PC-3 (cell line): ENCODE measurements around the gene EXOC2. TPM values are rescaled to one million over a fixed set of nuclear protein-coding genes. Genes with fewer than 3 reads are reported as not detected.

Experiments
- ATAC-seq: fragments of 200-7000 bp; cut with Tn5 transposase; 2 replicates; pipeline ENCODE4 v1.9.1; 2020; ENCODE audit warnings: mild to moderate bottlenecking, moderate library complexity
- BruUV-seq: library from RNA; stranded (reverse); fragments of 400-500 nt; replicated peaks from 2 replicates; lab custom pipeline; 2021; lab: Mats Ljungman, UMichigan
- CTCF ChIA-PET: fragments of 300-600 bp; sonication (Branson Sonifier 250); formaldehyde crosslinking; loops from one replicate; lab custom pipeline; 2022; ENCODE audit warnings: antibody characterized with exemption; lab: Charles Lee
- POLR2A ChIA-PET: fragments of 300-600 bp; sonication (Branson Sonifier 250); formaldehyde crosslinking; loops from one replicate; lab custom pipeline; 2022; ENCODE audit warnings: antibody characterized with exemption; ENCODE audit not compliant: unreplicated experiment; lab: Charles Lee
- DNase-seq: peaks from one replicate; pipeline ENCODE4 v3.0.0-alpha.2; 2015
- H2AFZ ChIP-seq: fragments of 300-600 bp; sonication (generic); 2 replicates; pipeline ENCODE4 v1.6.0; 2016; ENCODE audit warnings: antibody characterized with exemption, low read length
- H3F3A ChIP-seq: fragments of 300-600 bp; sonication (generic); one replicate; pipeline ENCODE4 v1.6.0; 2017; ENCODE audit warnings: antibody characterized with exemption, low read length, control low read depth, mild to moderate bottlenecking; ENCODE audit not compliant: unreplicated experiment
- H3K27ac ChIP-seq: fragments of 300-600 bp; sonication (generic); 2 replicates; pipeline ENCODE4 v1.5.1; 2016; ENCODE audit warnings: mild to moderate bottlenecking, low read length
- H3K27me3 ChIP-seq: fragments of 300-600 bp; sonication (generic); 2 replicates; pipeline ENCODE4 v1.6.1; 2016; ENCODE audit warnings: low read length, mixed read lengths
- H3K36me3 ChIP-seq: fragments of 300-600 bp; sonication (generic); 2 replicates; pipeline ENCODE4 v1.6.1; 2016; ENCODE audit warnings: low read depth, mixed run types, low read length, mixed read lengths
- H3K4me1 ChIP-seq: fragments of 300-600 bp; sonication (generic); 2 replicates; pipeline ENCODE4 v1.5.1; 2016; ENCODE audit warnings: low read length; ENCODE audit not compliant: insufficient read depth
- H3K4me2 ChIP-seq: fragments of 300-600 bp; sonication (generic); 2 replicates; pipeline ENCODE4 v1.6.0; 2016; ENCODE audit warnings: low read length
- H3K4me3 ChIP-seq: fragments of 300-600 bp; sonication (generic); 2 replicates; pipeline ENCODE4 v1.5.1; 2016; ENCODE audit warnings: mild to moderate bottlenecking, low read length, mixed read lengths
- H3K79me2 ChIP-seq: fragments of 300-600 bp; sonication (generic); 2 replicates; pipeline ENCODE4 v1.6.1; 2017; ENCODE audit warnings: low read length, mixed read lengths
- H3K9ac ChIP-seq: fragments of 300-600 bp; sonication (generic); 2 replicates; pipeline ENCODE4 v1.6.0; 2016; ENCODE audit warnings: mild to moderate bottlenecking, low read length
- H3K9me2 ChIP-seq: fragments of 300-600 bp; sonication (generic); replicated peaks from 2 replicates; pipeline ENCODE4 v1.6.1; 2016; ENCODE audit warnings: mixed run types, low read length, mixed read lengths
- H3K9me3 ChIP-seq: fragments of 300-600 bp; sonication (generic); 2 replicates; pipeline ENCODE4 v1.6.1; 2016; ENCODE audit warnings: low read length, mixed read lengths
- H4K20me1 ChIP-seq: fragments of 300-600 bp; sonication (generic); 2 replicates; pipeline ENCODE4 v1.6.1; 2016; ENCODE audit warnings: low read length, mixed read lengths
- EZH2 ChIP-seq: fragments of 300-600 bp; sonication (generic); IDR thresholded peaks from one replicate; pipeline ENCODE4 v1.6.1; 2017; ENCODE audit warnings: antibody characterized with exemption, mild to moderate bottlenecking, low read length; ENCODE audit not compliant: unreplicated experiment
- EZH2phosphoT487 ChIP-seq: fragments of 300-600 bp; sonication (generic); IDR thresholded peaks from 2 replicates; pipeline ENCODE4 v1.6.1; 2018; ENCODE audit warnings: mild to moderate bottlenecking, antibody characterized with exemption, low read length, borderline replicate concordance
- intact Hi-C: fragments of 100-400 bp; cut with micrococcal nuclease; formaldehyde crosslinking; loops from 2 replicates; pipeline ENCODE4 v1.9.0; 2023
- total RNA-seq: library from RNA; depleted of rRNA; stranded (reverse); fragments of >200 nt; gene quantifications from 2 replicates; pipeline ENCODE4 v1.2.3, GENCODE V29; 2014
- TF ChIP-seq, protein P1 (sequence below): fragments of 300-600 bp; sonication (generic); conservative IDR thresholded peaks from 2 replicates; pipeline ENCODE4 v1.5.1; 2017; ENCODE audit warnings: antibody characterized with exemption, low read depth, mild to moderate bottlenecking, low read length

The EXOC2 gene
- total RNA-seq, 1 experiment from 2014 or later = 27.7 TPM

GRCh38 chr6:674406-674805 lies 18.5 kb downstream of the EXOC2 start:
- H3K36me3 ChIP-seq = no peaks in the 10 kb centered on the region
- H3K9ac ChIP-seq = no peak overlapping the region
- no peaks in the 10 kb centered on the region for H3F3A ChIP-seq
- TF ChIP-seq, protein P1, sequence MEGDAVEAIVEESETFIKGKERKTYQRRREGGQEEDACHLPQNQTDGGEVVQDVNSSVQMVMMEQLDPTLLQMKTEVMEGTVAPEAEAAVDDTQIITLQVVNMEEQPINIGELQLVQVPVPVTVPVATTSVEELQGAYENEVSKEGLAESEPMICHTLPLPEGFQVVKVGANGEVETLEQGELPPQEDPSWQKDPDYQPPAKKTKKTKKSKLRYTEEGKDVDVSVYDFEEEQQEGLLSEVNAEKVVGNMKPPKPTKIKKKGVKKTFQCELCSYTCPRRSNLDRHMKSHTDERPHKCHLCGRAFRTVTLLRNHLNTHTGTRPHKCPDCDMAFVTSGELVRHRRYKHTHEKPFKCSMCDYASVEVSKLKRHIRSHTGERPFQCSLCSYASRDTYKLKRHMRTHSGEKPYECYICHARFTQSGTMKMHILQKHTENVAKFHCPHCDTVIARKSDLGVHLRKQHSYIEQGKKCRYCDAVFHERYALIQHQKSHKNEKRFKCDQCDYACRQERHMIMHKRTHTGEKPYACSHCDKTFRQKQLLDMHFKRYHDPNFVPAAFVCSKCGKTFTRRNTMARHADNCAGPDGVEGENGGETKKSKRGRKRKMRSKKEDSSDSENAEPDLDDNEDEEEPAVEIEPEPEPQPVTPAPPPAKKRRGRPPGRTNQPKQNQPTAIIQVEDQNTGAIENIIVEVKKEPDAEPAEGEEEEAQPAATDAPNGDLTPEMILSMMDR = no peak
- TF ChIP-seq EZH2 = no peak
- TF ChIP-seq EZH2phosphoT487 = no peak
- no TSS peak for BruUV-seq
- DNase-seq = no peak
- H3K27ac ChIP-seq = no peak overlapping the region
- CTCF ChIA-PET = no interaction called here
- POLR2A ChIA-PET = no interaction called here
- no peaks in the 10 kb centered on the region for H3K4me1 ChIP-seq
- ATAC-seq = no peak
- no peaks in the 10 kb centered on the region for H3K9me2 ChIP-seq
- no peak overlapping the region for H3K4me2 ChIP-seq
- H3K79me2 ChIP-seq = peaks cover 63% of the 10 kb centered on the region
- H4K20me1 ChIP-seq = no peaks in the 10 kb centered on the region
- no peak overlapping the region for H3K4me3 ChIP-seq
- intact Hi-C loops = no loop called here
- H2AFZ ChIP-seq = no peak overlapping the region
- H3K27me3 ChIP-seq = no peaks in the 10 kb centered on the region
- H3K9me3 ChIP-seq = no peaks in the 10 kb centered on the region

GRCh38 chr6:667253-667927 lies 25.5 kb downstream of the EXOC2 start:
- no TSS peak for BruUV-seq
- Histone ChIP-seq H2AFZ (no peak overlapping the region), H3K9me3 (no peaks in the 10 kb centered on the region), H3K27ac (no peak overlapping the region), H4K20me1 (no peaks in the 10 kb centered on the region), H3K27me3 (no peaks in the 10 kb centered on the region), H3F3A (no peaks in the 10 kb centered on the region), H3K9me2 (no peaks in the 10 kb centered on the region), H3K4me2 (no peak overlapping the region), H3K36me3 (peaks cover 3% of the 10 kb centered on the region; the same call in 1 of the 2 replicates), H3K4me1 (no peaks in the 10 kb centered on the region), H3K9ac (no peak overlapping the region), H3K4me3 (no peak overlapping the region), H3K79me2 (peaks cover 37% of the 10 kb centered on the region)
- DNase-seq (no peak), ATAC-seq (no peak)
- intact Hi-C loops = no loop called here
- CTCF ChIA-PET = no interaction called here
- TF ChIP-seq EZH2phosphoT487 = no peak
- TF ChIP-seq, protein P1 = no peak
- TF ChIP-seq EZH2 = no peak
- POLR2A ChIA-PET = no interaction called here
